ENCODE measurements around the gene TBC1D9B. TPM values are rescaled to one million over a fixed set of nuclear protein-coding genes. Genes with fewer than 3 reads are reported as not detected.

Gene TBC1D9B
- total and polyA plus RNA-seq, 2 of the 13 experiments (the other 11 are each of a cell fraction or from before 2014, with no cell fraction given): 35.0 to 50.0 TPM

- 0 out of 2 replicates have a peak, but pooled peaks have one; percentile 29 for TF ChIP-seq ZNF784 (CRISPR knock-in tag; IDR thresholded peaks at IDR 0.05; ENCODE audit: borderline replicate concordance)
- no peak for TF ChIP-seq ATF3 (CRISPR knock-in tag; IDR thresholded peaks at IDR 0.05)
- TF ChIP-seq SMC3 (IDR thresholded peaks at IDR 0.05; ENCODE audit: low read length): peak; percentile 45
- TF ChIP-seq FOSL2 (CRISPR knock-in tag; IDR thresholded peaks at IDR 0.05): no peak
- peak; percentile 15; the same call in 1 of the 2 replicates for TF ChIP-seq ZFX (CRISPR knock-in tag; IDR thresholded peaks at IDR 0.05; ENCODE audit: low read depth)
- no peak for TF ChIP-seq JUNB (CRISPR knock-in tag; IDR thresholded peaks at IDR 0.05; ENCODE audit: borderline replicate concordance)
- TF ChIP-seq SALL2 (CRISPR knock-in tag; IDR thresholded peaks at IDR 0.05): 0 out of 2 replicates have a peak, but pooled peaks have one; percentile 38
- peak; percentile 27 for TF ChIP-seq ATF7-NPFF (CRISPR knock-in tag; IDR thresholded peaks at IDR 0.05; ENCODE audit: low read depth)
- TF ChIP-seq RFXAP (CRISPR knock-in tag; IDR thresholded peaks at IDR 0.05; ENCODE audit: borderline replicate concordance): 0 out of 2 replicates have a peak, but pooled peaks have one; percentile 25
- TF ChIP-seq FOXA1 (IDR thresholded peaks at IDR 0.05): no peak
- TF ChIP-seq FOXA1 (CRISPR knock-in tag; IDR thresholded peaks at IDR 0.05): peak; percentile 53; the same call in 1 of the 2 replicates
- peak; percentile 36; the same call in 1 of the 2 replicates for TF ChIP-seq ARID5B (CRISPR knock-in tag; IDR thresholded peaks at IDR 0.05)
- TF ChIP-seq FOXK2 (IDR thresholded peaks at IDR 0.05): peak; percentile 35; the same call in 1 of the 2 replicates
- TF ChIP-seq KDM5B (CRISPR knock-in tag; IDR thresholded peaks at IDR 0.05; ENCODE audit: borderline replicate concordance): peak; percentile 54; the same call in 1 of the 2 replicates
- TF ChIP-seq SETDB1 (CRISPR knock-in tag; IDR thresholded peaks at IDR 0.05; ENCODE audit: borderline replicate concordance): no peak
- peak; percentile 49; the same call in 1 of the 2 replicates for TF ChIP-seq POLR2G (IDR thresholded peaks at IDR 0.05; ENCODE audit: low read depth, low read length)
- TF ChIP-seq ZNF382 (CRISPR knock-in tag; IDR thresholded peaks at IDR 0.05; ENCODE audit: borderline replicate concordance): no peak
- peak; percentile 70 for TF ChIP-seq FOXP4 (CRISPR knock-in tag; IDR thresholded peaks at IDR 0.05)
- peak; percentile 96 for TF ChIP-seq ZNF362 (CRISPR knock-in tag; IDR thresholded peaks at IDR 0.05; ENCODE audit: borderline replicate concordance)
- peak; percentile 31; the same call in 1 of the 2 replicates for TF ChIP-seq ZNF350 (CRISPR knock-in tag; IDR thresholded peaks at IDR 0.05; ENCODE audit: borderline replicate concordance, low read depth)
- peak; percentile 40; the same call in 1 of the 2 replicates for TF ChIP-seq RXRA (CRISPR knock-in tag; IDR thresholded peaks at IDR 0.05)
- peak; percentile 41 for TF ChIP-seq SKI (IDR thresholded peaks at IDR 0.05; ENCODE audit: partially characterized antibody)
These were observed 82.0 kb downstream of the TBC1D9B start (continued) for GRCh38 chr5:179825655-179826182.

Measured in HepG2 (cell line).